Natural killer cell (primary cell): ENCODE results near the gene PCYOX1L. TPM values are rescaled to one million over a fixed set of nuclear protein-coding genes. Genes with fewer than 3 reads are reported as not detected.

Source experiments
- ATAC-seq, 3 donors: fragments of 150-1000 bp in 2 of 3; fragments of 200-7000 bp in 1 of 3; cut with Tn5 transposase; 1 replicate in 1 of 3; 2 replicates in 2 of 3; pipeline ENCODE4 v1.10.0; 2021; ENCODE audit warnings: mild to moderate bottlenecking in 2 of 3, moderate library complexity in 2 of 3
- DNase-seq, 2 donors: peaks; one replicate each; pipeline versions ENCODE4 v3.0.0 to v3.0.0-alpha.2; 2013 to 2021; ENCODE audit warnings: mixed read lengths in 1 of 2
- H3K27ac ChIP-seq: one replicate; pipeline ENCODE4 v1.5.1; 2013; ENCODE audit warnings: mild to moderate bottlenecking, low read length
- H3K27me3 ChIP-seq: one replicate; pipeline ENCODE4 v1.6.1; 2013; ENCODE audit warnings: low read length; ENCODE audit not compliant: control insufficient read depth, insufficient read depth
- H3K36me3 ChIP-seq: one replicate; pipeline ENCODE4 v1.6.1; 2013; ENCODE audit warnings: low read length; ENCODE audit not compliant: control insufficient read depth, insufficient read depth
- H3K4me1 ChIP-seq: one replicate; pipeline ENCODE4 v1.6.1; 2013; ENCODE audit warnings: low read length; ENCODE audit not compliant: control insufficient read depth, insufficient read depth
- H3K4me3 ChIP-seq: one replicate; pipeline ENCODE4 v1.5.1; 2013; ENCODE audit warnings: low read length
- H3K9me3 ChIP-seq: one replicate; pipeline ENCODE4 v1.6.1; 2013; ENCODE audit warnings: low read length; ENCODE audit not compliant: control insufficient read depth, insufficient read depth
- H3K27ac Mint-ChIP-seq, 2 donors: one replicate each; pipeline ENCODE4 v1.8.0; 2022; ENCODE audit warnings: mild to moderate bottlenecking in 2 of 2, mixed read lengths in 2 of 2, moderate library complexity in 1 of 2
- H3K27me3 Mint-ChIP-seq, 2 donors: one replicate each; pipeline ENCODE4 v1.8.0; 2022; ENCODE audit warnings: low read depth in 2 of 2, mixed read lengths in 2 of 2
- H3K36me3 Mint-ChIP-seq: one replicate; pipeline ENCODE4 v1.8.0; 2022; ENCODE audit warnings: mixed read lengths
- H3K4me1 Mint-ChIP-seq, 2 donors: one replicate each; pipeline ENCODE4 v1.8.0; 2022; ENCODE audit warnings: mixed read lengths in 2 of 2
- H3K4me3 Mint-ChIP-seq: one replicate; pipeline ENCODE4 v1.8.0; 2022; ENCODE audit warnings: mild to moderate bottlenecking, moderate library complexity, mixed read lengths
- H3K9me3 Mint-ChIP-seq, 2 donors: one replicate each; pipeline ENCODE4 v1.8.0; 2022; ENCODE audit warnings: mixed read lengths in 2 of 2
- CTCF ChIP-seq: fragments of 200-600 bp; IDR thresholded peaks from one replicate; pipeline ENCODE4 v1.8.0; 2022; ENCODE audit warnings: antibody characterized with exemption
- WGBS: methylation state at CpG from one replicate; pipeline ENCODE4 v1.1.7; 2013; ENCODE audit warnings: missing lambda C conversion rate; ENCODE audit not compliant: insufficient coverage; 5-methylcytosine and 5-hydroxymethylcytosine counted together
- intact Hi-C: fragments of 100-400 bp; cut with micrococcal nuclease; formaldehyde crosslinking; loops from one replicate; pipeline ENCODE4 v1.14.2; 2022
- total RNA-seq, 4 donors: library from RNA; stranded (reverse); fragments of 120-200 nt in 1 of 4; gene quantifications; one replicate each; pipeline versions ENCODE4 v1.2.3 to v1.2.4, GENCODE V29; 2013 to 2022

PCYOX1L gene
- total RNA-seq, 3 donors from 2014 or later (not counting 1 experiment from before 2014, with no cell fraction given): 16.6 to 18.1 (median 16.8) TPM

DNA sequence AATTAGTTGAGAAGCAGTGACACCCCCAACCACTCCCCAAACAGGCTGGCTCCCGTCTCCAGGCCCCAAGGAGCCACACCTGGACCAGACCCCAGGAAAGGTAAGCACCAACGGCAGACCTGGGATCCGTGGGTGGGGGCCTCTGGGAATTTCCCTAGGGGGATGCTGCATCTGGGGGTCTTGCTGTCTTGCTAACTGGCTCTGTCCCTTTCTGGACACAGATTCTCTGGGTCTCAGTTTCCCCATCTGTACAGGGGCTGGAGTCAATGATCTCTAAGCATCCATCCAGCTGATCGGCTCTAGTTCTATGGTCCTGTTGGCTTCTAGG lies 49.1 kb downstream of the PCYOX1L start:
- no peak for ATAC-seq
- WGBS: 84% methylated on average over 4 of the region's 4 CpGs
- H3K4me3 Mint-ChIP-seq: no peak overlapping the region
- no peaks in the 10 kb centered on the region for H3K27me3 ChIP-seq
- no peak overlapping the region for H3K27ac ChIP-seq
- no peak for DNase-seq
- H3K9me3 Mint-ChIP-seq: no peaks in the 10 kb centered on the region
- H3K36me3 ChIP-seq: no peaks in the 10 kb centered on the region
- H3K27ac Mint-ChIP-seq: no peak overlapping the region
- no peaks in the 10 kb centered on the region for H3K36me3 Mint-ChIP-seq
- no peaks in the 10 kb centered on the region for H3K4me1 ChIP-seq
- intact Hi-C loops: no loop called here
- no peaks in the 10 kb centered on the region for H3K4me1 Mint-ChIP-seq
- H3K9me3 ChIP-seq: no peaks in the 10 kb centered on the region
- no peak overlapping the region for H3K4me3 ChIP-seq
- H3K27me3 Mint-ChIP-seq: peaks cover 3 to 6% of the 10 kb centered on the region in 2 donors
- no peak for TF ChIP-seq CTCF

DNA sequence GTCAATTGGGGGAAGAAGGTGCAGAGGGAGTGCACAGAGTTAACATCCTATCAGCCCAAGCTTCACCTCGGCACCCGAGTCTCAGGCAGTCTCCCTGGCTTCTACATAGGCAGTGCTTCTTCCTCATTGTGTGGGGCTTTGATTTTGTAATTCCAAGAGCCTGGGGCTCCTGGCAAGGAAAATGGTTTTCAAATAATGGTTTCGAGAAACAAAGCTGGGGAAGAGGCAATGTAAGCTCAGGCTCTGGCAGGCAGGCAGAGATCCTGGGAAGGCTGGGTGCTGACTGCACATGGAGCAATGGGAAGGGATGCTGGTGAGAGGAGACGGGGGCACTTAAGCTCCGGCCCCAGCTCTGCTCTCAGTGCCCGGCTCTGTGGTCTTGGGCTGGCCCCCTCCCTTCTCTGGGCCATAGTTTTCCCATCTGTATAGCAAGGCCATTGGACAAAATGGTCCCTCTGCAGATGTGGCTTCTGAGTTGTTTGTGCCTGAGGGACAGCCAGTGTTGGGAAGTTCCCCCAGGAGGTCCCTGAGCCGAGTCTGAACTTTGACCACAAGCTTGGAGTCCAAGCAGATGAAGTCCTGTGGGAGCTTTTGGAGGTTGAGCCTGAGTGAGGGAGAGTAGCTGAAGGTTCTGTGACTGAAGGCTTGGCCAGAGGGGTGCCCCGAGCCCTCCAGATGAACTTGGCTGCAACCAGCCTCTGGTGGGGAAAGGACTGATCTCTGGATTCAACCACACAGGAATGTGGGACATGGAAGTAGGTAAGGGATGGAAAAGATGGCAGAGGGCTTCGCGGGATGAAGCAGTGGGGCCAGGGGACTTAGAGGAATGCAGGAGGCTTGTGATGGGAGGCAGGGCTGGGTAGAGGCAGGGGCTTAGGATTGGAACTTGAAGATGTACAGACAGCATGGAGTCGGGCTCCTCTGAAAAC lies 49.7 kb downstream of the PCYOX1L start:
- H3K27ac ChIP-seq: no peak overlapping the region
- no peaks in the 10 kb centered on the region for H3K36me3 ChIP-seq
- TF ChIP-seq CTCF: no peak
- no peaks in the 10 kb centered on the region for H3K9me3 ChIP-seq
- H3K4me3 ChIP-seq: no peak overlapping the region
- Mint-ChIP-seq H3K4me3 (no peak overlapping the region), H3K4me1 (no peaks in the 10 kb centered on the region), H3K27me3 (peaks cover 3 to 6% of the 10 kb centered on the region in 2 donors), H3K9me3 (no peaks in the 10 kb centered on the region), H3K27ac (no peak overlapping the region), H3K36me3 (no peaks in the 10 kb centered on the region)
- intact Hi-C loops: no loop called here
- DNase-seq (no peak), ATAC-seq (no peak)
- H3K4me1 ChIP-seq: no peaks in the 10 kb centered on the region
- WGBS: 89% methylated on average over 11 of the region's 11 CpGs
- H3K27me3 ChIP-seq: no peaks in the 10 kb centered on the region

DNA sequence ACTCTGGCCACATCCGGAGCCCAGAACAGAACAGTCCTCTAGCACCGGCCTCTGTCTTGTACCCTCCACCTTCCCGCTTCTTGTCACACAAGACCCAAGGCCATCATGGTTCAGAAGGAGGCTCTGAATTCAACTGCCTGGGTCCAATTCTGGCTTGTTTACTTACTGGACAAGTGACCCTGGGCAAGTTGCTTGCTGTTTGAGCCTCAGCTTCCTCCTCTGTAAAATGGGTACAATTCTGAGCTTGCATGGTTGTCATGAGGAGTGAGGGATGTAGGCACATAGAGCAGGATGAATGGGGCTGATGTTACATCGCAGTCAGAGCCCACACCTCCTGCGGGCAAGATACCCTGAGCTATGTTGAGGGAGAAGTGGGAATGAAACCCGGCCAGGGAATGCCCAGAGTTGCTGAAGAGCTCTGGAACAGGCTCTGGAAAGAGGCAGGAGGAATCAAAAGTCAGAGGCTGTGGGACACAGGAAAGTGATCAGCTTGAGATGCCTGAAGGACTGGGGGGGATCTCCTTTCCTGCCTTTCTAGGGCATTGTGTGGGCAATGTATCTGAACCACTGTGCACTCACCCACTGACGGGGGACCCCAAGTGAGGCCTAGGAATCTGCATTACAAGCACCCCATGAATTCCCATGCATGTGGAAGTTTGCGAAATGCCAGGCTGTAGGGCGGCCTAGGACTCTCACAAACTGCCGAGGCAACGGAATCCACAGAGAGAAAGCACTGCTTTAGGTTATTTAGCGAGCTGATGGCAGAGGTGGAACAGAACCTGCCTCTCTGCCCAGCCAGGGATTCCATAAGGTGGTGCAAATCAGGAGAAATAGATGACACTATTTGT lies 50.6 kb downstream of the PCYOX1L start:
- 93% methylated on average over 12 of the region's 12 CpGs for WGBS
- Mint-ChIP-seq H3K4me1 (no peaks in the 10 kb centered on the region), H3K4me3 (no peak overlapping the region), H3K36me3 (no peaks in the 10 kb centered on the region), H3K9me3 (no peaks in the 10 kb centered on the region), H3K27ac (no peak overlapping the region), H3K27me3 (peaks cover 3 to 6% of the 10 kb centered on the region in 2 donors)
- DNase-seq (no peak), ATAC-seq (no peak)
- H3K9me3 ChIP-seq: no peaks in the 10 kb centered on the region
- TF ChIP-seq CTCF: no peak
- H3K36me3 ChIP-seq: no peaks in the 10 kb centered on the region
- H3K27ac ChIP-seq: no peak overlapping the region
- no peaks in the 10 kb centered on the region for H3K4me1 ChIP-seq
- no peaks in the 10 kb centered on the region for H3K27me3 ChIP-seq
- H3K4me3 ChIP-seq: no peak overlapping the region
- intact Hi-C loops: no loop called here
